WTC11 (cell line): ENCODE data around the gene EHBP1L1. TPM values are rescaled to one million over a fixed set of nuclear protein-coding genes. Genes with fewer than 3 reads are reported as not detected.

Source experiments
- ATAC-seq: fragments of 200-7000 bp; cut with Tn5 transposase; 2 replicates; pipeline ENCODE4 v1.10.0; 2021; ENCODE audit warnings: mild to moderate bottlenecking, moderate library complexity
- CTCF ChIA-PET: fragments of 300-600 bp; sonication (Branson Sonifier 250); formaldehyde crosslinking; loops from one replicate; lab custom pipeline; 2021; ENCODE audit warnings: antibody characterized with exemption; lab: Charles Lee
- POLR2A ChIA-PET: fragments of 350-600 bp; sonication (Branson Sonifier 250); formaldehyde crosslinking; loops from one replicate; lab custom pipeline; 2021; ENCODE audit warnings: antibody characterized with exemption; lab: Charles Lee
- DNase-seq: peaks from one replicate; pipeline ENCODE4 v3.0.0; 2021; ENCODE audit warnings: low spot score
- H3K27ac Mint-ChIP-seq: 2 replicates; pipeline ENCODE4 v1.8.0; 2021; ENCODE audit warnings: mixed read lengths
- H3K27me3 Mint-ChIP-seq: 2 replicates; pipeline ENCODE4 v1.8.0; 2021; ENCODE audit warnings: low read depth, mild to moderate bottlenecking, moderate library complexity, mixed read lengths
- H3K36me3 Mint-ChIP-seq: 2 replicates; pipeline ENCODE4 v1.8.0; 2021; ENCODE audit warnings: mixed read lengths
- H3K4me1 Mint-ChIP-seq: 2 replicates; pipeline ENCODE4 v1.8.0; 2022; ENCODE audit warnings: mixed read lengths
- H3K4me3 Mint-ChIP-seq: 2 replicates; pipeline ENCODE4 v1.8.0; 2021; ENCODE audit warnings: mild to moderate bottlenecking, moderate library complexity, mixed read lengths
- H3K9me3 Mint-ChIP-seq: 2 replicates; pipeline ENCODE4 v1.8.0; 2021; ENCODE audit warnings: mixed read lengths
- CTCF ChIP-seq: fragments of 200-600 bp; IDR thresholded peaks from 2 replicates; pipeline ENCODE4 v1.8.0; 2022; ENCODE audit warnings: antibody characterized with exemption
- NR3C1 ChIP-seq: sonication (generic); formaldehyde crosslinking; conservative IDR thresholded peaks from 2 replicates; pipeline ENCODE4 v1.8.1; 2023; ENCODE audit warnings: low read depth, mild to moderate bottlenecking, missing genetic modification reagents
- ZNF232 ChIP-seq: sonication (generic); formaldehyde crosslinking; IDR thresholded peaks from 2 replicates; pipeline ENCODE4 v1.8.0; 2022; ENCODE audit warnings: mild to moderate bottlenecking, missing genetic modification reagents
- ZNF512 ChIP-seq: sonication (generic); formaldehyde crosslinking; IDR thresholded peaks from 2 replicates; pipeline ENCODE4 v1.8.1; 2022; ENCODE audit warnings: missing genetic modification reagents, borderline replicate concordance
- total RNA-seq: library from RNA; stranded (reverse); gene quantifications from 3 replicates; pipeline ENCODE4 v1.2.3, GENCODE V29; 2021
- TF ChIP-seq, protein P1 (sequence below): sonication (generic); formaldehyde crosslinking; IDR thresholded peaks from 2 replicates; pipeline ENCODE4 v1.8.0; 2023; ENCODE audit warnings: mild to moderate bottlenecking, missing genetic modification reagents
- TF ChIP-seq, protein P2 (sequence below): fragments of 250-450 bp; sonication (Bioruptor Pico); IDR thresholded peaks from 2 replicates; pipeline ENCODE4 v2.1.2; 2022; ENCODE audit warnings: mild to moderate bottlenecking, moderate library complexity
- TF ChIP-seq, protein P3 (sequence below): sonication (generic); formaldehyde crosslinking; IDR thresholded peaks from 2 replicates; pipeline ENCODE4 v1.8.1; 2023; ENCODE audit warnings: mild to moderate bottlenecking, missing genetic modification reagents
- TF ChIP-seq, protein P4 (sequence below): sonication (generic); formaldehyde crosslinking; IDR thresholded peaks from 2 replicates; pipeline ENCODE4 v1.8.0; 2022; ENCODE audit warnings: mild to moderate bottlenecking, missing genetic modification reagents
- TF ChIP-seq, protein P5 (sequence below): sonication (generic); formaldehyde crosslinking; IDR thresholded peaks from 2 replicates; pipeline ENCODE4 v1.8.1; 2022; ENCODE audit warnings: mild to moderate bottlenecking, moderate library complexity, missing genetic modification reagents

The EHBP1L1 gene
- total RNA-seq, 1 experiment from 2014 or later = 11.8 TPM

DNA sequence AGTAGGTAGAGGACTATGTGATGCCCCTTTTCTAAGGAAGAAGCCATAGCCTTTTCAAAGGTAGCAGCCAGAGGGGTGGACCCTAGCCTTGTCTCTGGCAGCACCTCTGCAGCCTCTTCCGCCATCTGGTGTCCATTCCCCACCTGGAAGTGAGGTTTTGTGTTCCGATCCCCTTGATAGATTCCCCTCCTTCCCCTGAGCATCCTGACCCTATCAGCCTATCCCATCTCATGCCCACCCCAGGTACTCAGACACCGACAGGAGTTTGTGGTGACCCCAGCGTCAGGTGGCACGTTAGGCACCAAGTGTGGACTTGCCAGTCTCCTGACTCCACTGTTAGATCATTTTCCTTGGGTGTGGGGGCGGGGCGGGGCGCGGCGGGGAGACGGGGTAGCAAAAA, 3.9 kb upstream of the EHBP1L1 start:
- Mint-ChIP-seq H3K9me3 (no peaks in the 10 kb centered on the region), H3K4me1 (peaks cover 49% of the 10 kb centered on the region), H3K27ac (peak overlapping the region; percentile 98), H3K36me3 (0 out of 2 replicates have a peak, but pooled peaks cover 3% of the 10 kb centered on the region), H3K27me3 (peaks cover 21% of the 10 kb centered on the region), H3K4me3 (peak overlapping the region; percentile 99)
- peak; percentile 65 for DNase-seq
- ChIA-PET CTCF (interaction anchor here (0.8 to 6.1 kb wide), 12 partner anchors 11 to 216 kb away, joined by 3 to 270 read pairs (median 6); partner anchors contain the start of genes KCNK7, LTBP3, MALAT1 and MAP3K11), POLR2A (interaction anchor here (1.0 to 2.2 kb wide), 5 partner anchors 12 to 74 kb away, joined by 3 to 9 read pairs (median 5); no protein-coding TSS in a partner anchor)
- ATAC-seq = peak; percentile 13
- TF ChIP-seq ZNF512 (CRISPR knock-in tag) = no peak
- TF ChIP-seq, protein P1, sequence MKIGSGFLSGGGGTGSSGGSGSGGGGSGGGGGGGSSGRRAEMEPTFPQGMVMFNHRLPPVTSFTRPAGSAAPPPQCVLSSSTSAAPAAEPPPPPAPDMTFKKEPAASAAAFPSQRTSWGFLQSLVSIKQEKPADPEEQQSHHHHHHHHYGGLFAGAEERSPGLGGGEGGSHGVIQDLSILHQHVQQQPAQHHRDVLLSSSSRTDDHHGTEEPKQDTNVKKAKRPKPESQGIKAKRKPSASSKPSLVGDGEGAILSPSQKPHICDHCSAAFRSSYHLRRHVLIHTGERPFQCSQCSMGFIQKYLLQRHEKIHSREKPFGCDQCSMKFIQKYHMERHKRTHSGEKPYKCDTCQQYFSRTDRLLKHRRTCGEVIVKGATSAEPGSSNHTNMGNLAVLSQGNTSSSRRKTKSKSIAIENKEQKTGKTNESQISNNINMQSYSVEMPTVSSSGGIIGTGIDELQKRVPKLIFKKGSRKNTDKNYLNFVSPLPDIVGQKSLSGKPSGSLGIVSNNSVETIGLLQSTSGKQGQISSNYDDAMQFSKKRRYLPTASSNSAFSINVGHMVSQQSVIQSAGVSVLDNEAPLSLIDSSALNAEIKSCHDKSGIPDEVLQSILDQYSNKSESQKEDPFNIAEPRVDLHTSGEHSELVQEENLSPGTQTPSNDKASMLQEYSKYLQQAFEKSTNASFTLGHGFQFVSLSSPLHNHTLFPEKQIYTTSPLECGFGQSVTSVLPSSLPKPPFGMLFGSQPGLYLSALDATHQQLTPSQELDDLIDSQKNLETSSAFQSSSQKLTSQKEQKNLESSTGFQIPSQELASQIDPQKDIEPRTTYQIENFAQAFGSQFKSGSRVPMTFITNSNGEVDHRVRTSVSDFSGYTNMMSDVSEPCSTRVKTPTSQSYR = no peak
- TF ChIP-seq, protein P2, sequence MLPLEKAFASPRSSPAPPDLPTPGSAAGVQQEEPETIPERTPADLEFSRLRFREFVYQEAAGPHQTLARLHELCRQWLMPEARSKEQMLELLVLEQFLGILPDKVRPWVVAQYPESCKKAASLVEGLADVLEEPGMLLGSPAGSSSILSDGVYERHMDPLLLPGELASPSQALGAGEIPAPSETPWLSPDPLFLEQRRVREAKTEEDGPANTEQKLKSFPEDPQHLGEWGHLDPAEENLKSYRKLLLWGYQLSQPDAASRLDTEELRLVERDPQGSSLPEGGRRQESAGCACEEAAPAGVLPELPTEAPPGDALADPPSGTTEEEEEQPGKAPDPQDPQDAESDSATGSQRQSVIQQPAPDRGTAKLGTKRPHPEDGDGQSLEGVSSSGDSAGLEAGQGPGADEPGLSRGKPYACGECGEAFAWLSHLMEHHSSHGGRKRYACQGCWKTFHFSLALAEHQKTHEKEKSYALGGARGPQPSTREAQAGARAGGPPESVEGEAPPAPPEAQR (CRISPR knock-in tag) = no peak
- TF ChIP-seq ZNF232 = no peak
- TF ChIP-seq, protein P3, sequence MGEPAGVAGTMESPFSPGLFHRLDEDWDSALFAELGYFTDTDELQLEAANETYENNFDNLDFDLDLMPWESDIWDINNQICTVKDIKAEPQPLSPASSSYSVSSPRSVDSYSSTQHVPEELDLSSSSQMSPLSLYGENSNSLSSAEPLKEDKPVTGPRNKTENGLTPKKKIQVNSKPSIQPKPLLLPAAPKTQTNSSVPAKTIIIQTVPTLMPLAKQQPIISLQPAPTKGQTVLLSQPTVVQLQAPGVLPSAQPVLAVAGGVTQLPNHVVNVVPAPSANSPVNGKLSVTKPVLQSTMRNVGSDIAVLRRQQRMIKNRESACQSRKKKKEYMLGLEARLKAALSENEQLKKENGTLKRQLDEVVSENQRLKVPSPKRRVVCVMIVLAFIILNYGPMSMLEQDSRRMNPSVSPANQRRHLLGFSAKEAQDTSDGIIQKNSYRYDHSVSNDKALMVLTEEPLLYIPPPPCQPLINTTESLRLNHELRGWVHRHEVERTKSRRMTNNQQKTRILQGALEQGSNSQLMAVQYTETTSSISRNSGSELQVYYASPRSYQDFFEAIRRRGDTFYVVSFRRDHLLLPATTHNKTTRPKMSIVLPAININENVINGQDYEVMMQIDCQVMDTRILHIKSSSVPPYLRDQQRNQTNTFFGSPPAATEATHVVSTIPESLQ = no peak
- TF ChIP-seq CTCF = peak; percentile 27; the same call in 1 of the 2 replicates
- TF ChIP-seq, protein P4, sequence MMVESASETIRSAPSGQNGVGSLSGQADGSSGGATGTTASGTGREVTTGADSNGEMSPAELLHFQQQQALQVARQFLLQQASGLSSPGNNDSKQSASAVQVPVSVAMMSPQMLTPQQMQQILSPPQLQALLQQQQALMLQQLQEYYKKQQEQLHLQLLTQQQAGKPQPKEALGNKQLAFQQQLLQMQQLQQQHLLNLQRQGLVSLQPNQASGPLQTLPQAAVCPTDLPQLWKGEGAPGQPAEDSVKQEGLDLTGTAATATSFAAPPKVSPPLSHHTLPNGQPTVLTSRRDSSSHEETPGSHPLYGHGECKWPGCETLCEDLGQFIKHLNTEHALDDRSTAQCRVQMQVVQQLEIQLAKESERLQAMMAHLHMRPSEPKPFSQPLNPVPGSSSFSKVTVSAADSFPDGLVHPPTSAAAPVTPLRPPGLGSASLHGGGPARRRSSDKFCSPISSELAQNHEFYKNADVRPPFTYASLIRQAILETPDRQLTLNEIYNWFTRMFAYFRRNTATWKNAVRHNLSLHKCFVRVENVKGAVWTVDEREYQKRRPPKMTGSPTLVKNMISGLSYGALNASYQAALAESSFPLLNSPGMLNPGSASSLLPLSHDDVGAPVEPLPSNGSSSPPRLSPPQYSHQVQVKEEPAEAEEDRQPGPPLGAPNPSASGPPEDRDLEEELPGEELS = no peak
- TF ChIP-seq, protein P5, sequence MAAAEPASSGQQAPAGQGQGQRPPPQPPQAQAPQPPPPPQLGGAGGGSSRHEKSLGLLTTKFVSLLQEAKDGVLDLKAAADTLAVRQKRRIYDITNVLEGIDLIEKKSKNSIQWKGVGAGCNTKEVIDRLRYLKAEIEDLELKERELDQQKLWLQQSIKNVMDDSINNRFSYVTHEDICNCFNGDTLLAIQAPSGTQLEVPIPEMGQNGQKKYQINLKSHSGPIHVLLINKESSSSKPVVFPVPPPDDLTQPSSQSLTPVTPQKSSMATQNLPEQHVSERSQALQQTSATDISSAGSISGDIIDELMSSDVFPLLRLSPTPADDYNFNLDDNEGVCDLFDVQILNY = no peak
- TF ChIP-seq NR3C1 = no peak
